Eye (tissue), 1 donor: ENCODE results near the gene NRP1.
A peak's percentile ranks its signal among the peaks of the same experiment; 100 is the strongest.

Source experiments
- DNase-seq: peaks from one replicate; pipeline ENCODE4 v3.0.0-alpha.2; 2015

NRP1 gene

GRCh38 chr10:33288127-33288526 is 46.3 kb downstream of the NRP1 start:
- DNase-seq, result no peak

- DNase-seq, result no peak
Observed at GRCh38 chr10:33287112-33287511, 47.4 kb downstream of the NRP1 start.

GRCh38 chr10:33286157-33286934 is 48.1 kb downstream of the NRP1 start:
- DNase-seq, result no peak

- DNase-seq, result no peak
Observed at GRCh38 chr10:33284945-33285344, 49.5 kb downstream of the NRP1 start.

- DNase-seq, result peak; percentile 22
Observed at GRCh38 chr10:33279811-33280602, 54.5 kb downstream of the NRP1 start.

GRCh38 chr10:33279276-33279675 is 55.2 kb downstream of the NRP1 start:
- no peak for DNase-seq

- DNase-seq, result no peak
Observed at GRCh38 chr10:33278198-33278597, 56.3 kb downstream of the NRP1 start.

- peak; percentile 21 for DNase-seq
Observed at GRCh38 chr10:33277135-33277536, 57.3 kb downstream of the NRP1 start.

- no peak for DNase-seq
Observed at GRCh38 chr10:33276282-33276923, 58.1 kb downstream of the NRP1 start.

GRCh38 chr10:33274096-33274785 is 60.2 kb downstream of the NRP1 start:
- DNase-seq, result peak; percentile 8

GRCh38 chr10:33273295-33274002 is 61.0 kb downstream of the NRP1 start:
- peak; percentile 75 for DNase-seq

- peak; percentile 10 for DNase-seq
Observed at GRCh38 chr10:33272635-33273034, 61.8 kb downstream of the NRP1 start.

- peak; percentile 25 for DNase-seq
Observed at GRCh38 chr10:33271969-33272583, 62.4 kb downstream of the NRP1 start.

- peak; percentile 21 for DNase-seq
Observed at GRCh38 chr10:33270971-33271370, 63.5 kb downstream of the NRP1 start.

- no peak for DNase-seq
Observed at GRCh38 chr10:33267708-33268107, 66.8 kb downstream of the NRP1 start.

- DNase-seq, result no peak
Observed at GRCh38 chr10:33265621-33266020, 68.8 kb downstream of the NRP1 start.

GRCh38 chr10:33263453-33263852 is 71.0 kb downstream of the NRP1 start:
- no peak for DNase-seq

GRCh38 chr10:33262871-33263270 is 71.6 kb downstream of the NRP1 start:
- no peak for DNase-seq

- no peak for DNase-seq
Observed at GRCh38 chr10:33260403-33261149, 73.9 kb downstream of the NRP1 start.

- DNase-seq, result peak; percentile 40
Observed at GRCh38 chr10:33258967-33259366, 75.5 kb downstream of the NRP1 start.

GRCh38 chr10:33257439-33258080 is 76.9 kb downstream of the NRP1 start:
- no peak for DNase-seq
